Ovary (tissue), 3 donors: ENCODE results near the gene KCNK17.

Source experiments
- EP300 ChIP-seq: sonication (generic); formaldehyde crosslinking; IDR thresholded peaks from one replicate; pipeline ENCODE4 v1.6.1; 2017; ENCODE audit warnings: antibody characterized with exemption
- TF ChIP-seq, protein P1 (sequence below), 3 donors: fragments of 450-650 bp in 2 of 3; fragments of 200-600 bp in 1 of 3; IDR thresholded peaks; one replicate each; pipeline versions ENCODE4 v1.5.1 to v1.8.0; 2016 to 2022; ENCODE audit warnings: antibody characterized with exemption in 3 of 3, mild to moderate bottlenecking in 1 of 3
- donor health status: DM: no; HTN: no; CAD: no.

DNA sequence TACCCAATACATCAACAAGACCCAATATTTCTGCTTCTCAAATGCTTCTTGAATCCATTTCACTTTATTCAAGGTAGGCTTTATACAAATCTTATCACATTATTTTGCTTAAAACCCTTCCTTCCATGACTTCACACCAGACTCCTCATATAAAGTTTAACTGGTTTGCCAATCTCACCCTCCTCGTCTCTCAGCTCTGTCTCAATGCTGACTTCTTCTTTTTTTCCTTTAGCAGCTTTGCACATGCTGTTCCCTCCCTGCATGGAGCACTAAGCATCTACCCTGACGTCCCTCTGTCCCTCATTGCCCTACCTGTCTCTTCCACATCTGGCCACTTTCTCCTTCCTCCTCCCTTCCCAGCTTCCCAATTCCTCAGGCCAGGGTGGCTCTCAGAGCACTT, 31.4 kb downstream of the KCNK17 start:
- TF ChIP-seq, protein P1, sequence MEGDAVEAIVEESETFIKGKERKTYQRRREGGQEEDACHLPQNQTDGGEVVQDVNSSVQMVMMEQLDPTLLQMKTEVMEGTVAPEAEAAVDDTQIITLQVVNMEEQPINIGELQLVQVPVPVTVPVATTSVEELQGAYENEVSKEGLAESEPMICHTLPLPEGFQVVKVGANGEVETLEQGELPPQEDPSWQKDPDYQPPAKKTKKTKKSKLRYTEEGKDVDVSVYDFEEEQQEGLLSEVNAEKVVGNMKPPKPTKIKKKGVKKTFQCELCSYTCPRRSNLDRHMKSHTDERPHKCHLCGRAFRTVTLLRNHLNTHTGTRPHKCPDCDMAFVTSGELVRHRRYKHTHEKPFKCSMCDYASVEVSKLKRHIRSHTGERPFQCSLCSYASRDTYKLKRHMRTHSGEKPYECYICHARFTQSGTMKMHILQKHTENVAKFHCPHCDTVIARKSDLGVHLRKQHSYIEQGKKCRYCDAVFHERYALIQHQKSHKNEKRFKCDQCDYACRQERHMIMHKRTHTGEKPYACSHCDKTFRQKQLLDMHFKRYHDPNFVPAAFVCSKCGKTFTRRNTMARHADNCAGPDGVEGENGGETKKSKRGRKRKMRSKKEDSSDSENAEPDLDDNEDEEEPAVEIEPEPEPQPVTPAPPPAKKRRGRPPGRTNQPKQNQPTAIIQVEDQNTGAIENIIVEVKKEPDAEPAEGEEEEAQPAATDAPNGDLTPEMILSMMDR (IDR thresholded peaks at IDR 0.05) = no peak
- TF ChIP-seq EP300 = no peak
